ENCODE results near the gene IL1RAPL2. TPM values are rescaled to one million over a fixed set of nuclear protein-coding genes. Genes with fewer than 3 reads are reported as not detected.

IL1RAPL2 gene
- total and polyA plus RNA-seq, 4 donors, result 2.0 TPM; not detected in 3

DNA sequence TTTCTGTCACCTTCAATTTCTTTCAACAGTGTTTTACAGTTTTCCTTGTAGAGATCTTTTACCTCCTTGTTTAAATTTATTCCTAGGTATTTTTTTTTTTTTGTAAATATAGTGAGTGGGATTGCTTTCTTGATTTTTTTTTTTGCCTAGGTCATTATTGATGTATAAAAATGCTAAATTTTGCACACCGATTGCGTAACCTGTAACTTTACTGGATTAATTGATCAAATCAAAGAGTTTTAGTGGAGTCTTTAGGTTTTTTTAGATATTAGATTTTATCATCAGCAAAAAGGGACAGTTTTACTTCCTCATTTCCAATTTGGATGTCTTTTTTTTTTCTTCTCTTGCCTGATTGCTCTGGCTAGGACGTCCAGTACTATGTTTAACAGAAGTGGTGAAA lies 613.6 kb downstream of the IL1RAPL2 start:
- DNase-seq (no peak), ATAC-seq (ENCODE audit: insufficient read depth, low FRiP score) (no peak)
- Histone ChIP-seq H3K9ac (ENCODE audit: insufficient read depth in 1 of 2, low read length in 2 of 2) (no peak overlapping the region), H3K4me3 (no peak overlapping the region), H3K36me3 (ENCODE audit: control insufficient read depth in 4 of 4, insufficient read depth in 4 of 4, low read length in 4 of 4) (no peaks in the 10 kb centered on the region), H3K27ac (ENCODE audit: low read depth in 1 of 2, low read length in 1 of 2) (no peak overlapping the region), H3K9me3 (ENCODE audit: control insufficient read depth in 4 of 4, insufficient read depth in 3 of 4, low read length in 3 of 4) (peaks cover 0 to 2% (median 0%) of the 10 kb centered on the region in 4 donors), H3K27me3 (ENCODE audit: control insufficient read depth in 3 of 3, insufficient read depth in 3 of 3, low read length in 2 of 3) (peaks cover 0 to 5% (median 3%) of the 10 kb centered on the region in 3 donors), H3K4me1 (ENCODE audit: control insufficient read depth in 5 of 5, insufficient read depth in 5 of 5, low read length in 5 of 5) (no peaks in the 10 kb centered on the region)
- no peak for TF ChIP-seq CTCF (IDR thresholded peaks at IDR 0.05; ENCODE audit: control extremely low read depth, extremely low read depth)
- WGBS, 2 donors, result 73 to 87% methylated on average over 3 of the region's 3 CpGs

- Histone ChIP-seq H3K36me3 (ENCODE audit: control insufficient read depth in 4 of 4, insufficient read depth in 4 of 4, low read length in 4 of 4) (no peaks in the 10 kb centered on the region), H3K4me3 (no peak overlapping the region), H3K9me3 (ENCODE audit: control insufficient read depth in 4 of 4, insufficient read depth in 3 of 4, low read length in 3 of 4) (no peaks in the 10 kb centered on the region), H3K27me3 (ENCODE audit: control insufficient read depth in 3 of 3, insufficient read depth in 3 of 3, low read length in 2 of 3) (peaks cover 0 to 22% (median 3%) of the 10 kb centered on the region in 3 donors), H3K27ac (ENCODE audit: low read depth in 1 of 2, low read length in 1 of 2) (no peak overlapping the region), H3K4me1 (ENCODE audit: control insufficient read depth in 5 of 5, insufficient read depth in 5 of 5, low read length in 5 of 5) (no peaks in the 10 kb centered on the region), H3K9ac (ENCODE audit: insufficient read depth in 1 of 2, low read length in 2 of 2) (no peak overlapping the region)
- ATAC-seq (ENCODE audit: insufficient read depth, low FRiP score) (no peak), DNase-seq (no peak)
- TF ChIP-seq CTCF (IDR thresholded peaks at IDR 0.05; ENCODE audit: control extremely low read depth, extremely low read depth), result no peak
- WGBS, 2 donors, result 78 to 95% methylated on average over 8 of the region's 8 CpGs
These were observed 623.1 kb downstream of the IL1RAPL2 start for GRCh38 chrX:105189093-105189492.

DNA sequence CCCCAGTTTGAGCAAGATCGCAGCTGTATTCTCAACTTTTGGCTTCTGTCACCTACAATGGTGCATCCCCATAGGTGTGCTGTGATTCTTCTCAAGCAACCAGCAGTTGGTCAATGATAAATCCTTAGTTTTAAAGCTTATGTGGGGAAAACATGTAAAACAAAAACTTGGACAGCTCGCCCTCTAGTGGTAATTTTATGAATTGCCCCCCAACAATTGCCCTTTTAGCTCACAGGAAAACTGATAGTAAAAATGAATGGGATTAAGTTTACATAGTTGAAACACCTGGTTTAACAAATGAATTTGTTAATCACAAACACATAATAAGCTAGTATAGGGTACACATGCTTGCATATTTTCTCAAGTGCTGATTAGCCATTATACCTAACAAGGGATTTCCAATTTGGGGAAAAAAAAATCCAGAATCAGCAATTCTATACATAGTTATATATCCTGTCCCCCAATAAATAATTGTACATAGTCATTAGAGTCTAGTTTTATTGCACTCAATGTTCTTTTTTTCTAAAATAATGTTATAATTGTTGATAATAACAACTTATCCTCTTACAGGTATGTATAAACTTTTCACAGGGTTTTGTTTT lies 624.4 kb downstream of the IL1RAPL2 start:
- H3K27me3 ChIP-seq (ENCODE audit: control insufficient read depth in 3 of 3, insufficient read depth in 3 of 3, low read length in 2 of 3), result peaks cover 0 to 25% (median 0%) of the 10 kb centered on the region in 3 donors
- H3K9ac ChIP-seq (ENCODE audit: insufficient read depth in 1 of 2, low read length in 2 of 2), result no peak overlapping the region
- H3K4me3 ChIP-seq, result no peak overlapping the region
- peak; percentile 41 for TF ChIP-seq CTCF (IDR thresholded peaks at IDR 0.05; ENCODE audit: control extremely low read depth, extremely low read depth)
- no peaks in the 10 kb centered on the region for H3K4me1 ChIP-seq (ENCODE audit: control insufficient read depth in 5 of 5, insufficient read depth in 5 of 5, low read length in 5 of 5)
- ATAC-seq (ENCODE audit: insufficient read depth, low FRiP score) (no peak), DNase-seq (peak in 2 of 3 donors; percentile 24 to 54)
- H3K27ac ChIP-seq (ENCODE audit: low read depth in 1 of 2, low read length in 1 of 2), result no peak overlapping the region
- no peaks in the 10 kb centered on the region for H3K9me3 ChIP-seq (ENCODE audit: control insufficient read depth in 4 of 4, insufficient read depth in 3 of 4, low read length in 3 of 4)
- 0 to 2% methylated on average over 2 of the region's 2 CpGs for WGBS, 2 donors
- H3K36me3 ChIP-seq (ENCODE audit: control insufficient read depth in 4 of 4, insufficient read depth in 4 of 4, low read length in 4 of 4), result no peaks in the 10 kb centered on the region

DNA sequence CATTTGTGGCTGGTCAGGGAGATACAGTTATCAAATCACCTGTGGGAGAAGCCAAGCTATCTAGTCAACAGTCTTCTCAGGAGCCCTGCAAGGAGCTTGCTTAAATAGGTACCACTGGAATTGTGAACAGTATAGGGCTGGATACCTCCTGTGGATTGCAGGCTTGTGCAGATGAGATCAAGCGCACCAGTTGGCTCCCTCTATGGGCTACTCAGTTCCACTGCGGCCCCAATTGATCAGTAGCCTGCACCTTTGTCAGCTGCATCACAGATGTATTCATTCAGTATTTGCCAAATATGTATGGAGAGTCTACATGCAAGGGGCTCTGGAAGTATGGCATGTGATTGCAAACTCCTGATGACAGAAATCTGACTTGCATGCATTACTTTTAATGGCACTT lies 625.9 kb downstream of the IL1RAPL2 start:
- Histone ChIP-seq H3K27me3 (ENCODE audit: control insufficient read depth in 3 of 3, insufficient read depth in 3 of 3, low read length in 2 of 3) (peaks cover 0 to 22% (median 0%) of the 10 kb centered on the region in 3 donors), H3K36me3 (ENCODE audit: control insufficient read depth in 4 of 4, insufficient read depth in 4 of 4, low read length in 4 of 4) (no peaks in the 10 kb centered on the region), H3K4me1 (ENCODE audit: control insufficient read depth in 5 of 5, insufficient read depth in 5 of 5, low read length in 5 of 5) (no peaks in the 10 kb centered on the region), H3K27ac (ENCODE audit: low read depth in 1 of 2, low read length in 1 of 2) (no peak overlapping the region), H3K9ac (ENCODE audit: insufficient read depth in 1 of 2, low read length in 2 of 2) (no peak overlapping the region), H3K4me3 (no peak overlapping the region), H3K9me3 (ENCODE audit: control insufficient read depth in 4 of 4, insufficient read depth in 3 of 4, low read length in 3 of 4) (no peaks in the 10 kb centered on the region)
- DNase-seq (peak in 2 of 3 donors; percentile 3 to 8), ATAC-seq (ENCODE audit: insufficient read depth, low FRiP score) (no peak)
- 30 to 52% methylated on average over 2 of the region's 2 CpGs for WGBS, 2 donors
- no peak for TF ChIP-seq CTCF (IDR thresholded peaks at IDR 0.05; ENCODE audit: control extremely low read depth, extremely low read depth)

Measured in lung (tissue), 12 donors.